Hepatocyte (in vitro differentiated cells): ENCODE data around the gene EIPR1. TPM values are rescaled to one million over a fixed set of nuclear protein-coding genes. Genes with fewer than 3 reads are reported as not detected.

Source experiments
- DNase-seq: peaks from one replicate; pipeline ENCODE4 v3.0.0-alpha.2; 2016; ENCODE audit warnings: low spot score
- H2AFZ ChIP-seq: fragments of 200-600 bp; sonication (generic); 2 replicates; pipeline ENCODE4 v1.6.0; 2016; ENCODE audit warnings: antibody characterized with exemption, mild to moderate bottlenecking
- H3K27ac ChIP-seq: fragments of 200-600 bp; sonication (generic); 2 replicates; pipeline ENCODE4 v1.5.1; 2016; ENCODE audit warnings: mild to moderate bottlenecking
- H3K27me3 ChIP-seq: fragments of 200-600 bp; sonication (generic); 2 replicates; pipeline ENCODE4 v1.6.1; 2016
- H3K36me3 ChIP-seq: fragments of 200-600 bp; sonication (generic); replicated peaks from 2 replicates; pipeline ENCODE4 v1.5.1; 2016; ENCODE audit warnings: low read depth; ENCODE audit not compliant: insufficient read depth
- H3K4me1 ChIP-seq: fragments of 200-600 bp; sonication (generic); 2 replicates; pipeline ENCODE4 v1.5.1; 2016; ENCODE audit warnings: mild to moderate bottlenecking, moderate library complexity; ENCODE audit not compliant: insufficient read depth
- H3K4me2 ChIP-seq: fragments of 200-600 bp; sonication (generic); 2 replicates; pipeline ENCODE4 v1.6.0; 2016
- H3K4me3 ChIP-seq: fragments of 200-600 bp; sonication (generic); 2 replicates; pipeline ENCODE4 v1.5.1; 2016; ENCODE audit warnings: mild to moderate bottlenecking
- H3K79me2 ChIP-seq: fragments of 200-600 bp; sonication (generic); 2 replicates; pipeline ENCODE4 v1.6.0; 2017; ENCODE audit warnings: mild to moderate bottlenecking
- H3K9me2 ChIP-seq: fragments of 200-600 bp; sonication (generic); replicated peaks from 2 replicates; pipeline ENCODE4 v1.6.0; 2017; ENCODE audit warnings: mild to moderate bottlenecking; ENCODE audit not compliant: insufficient read depth
- H3K9me3 ChIP-seq: fragments of 200-600 bp; sonication (generic); 2 replicates; pipeline ENCODE4 v1.5.1; 2016; ENCODE audit warnings: low read depth, mild to moderate bottlenecking
- H4K20me1 ChIP-seq: fragments of 200-600 bp; sonication (generic); 2 replicates; pipeline ENCODE4 v1.6.0; 2016; ENCODE audit warnings: mild to moderate bottlenecking; ENCODE audit not compliant: insufficient read depth, poor library complexity, severe bottlenecking
- EZH2 ChIP-seq: fragments of 200-600 bp; sonication (generic); IDR thresholded peaks from 2 replicates; pipeline ENCODE4 v1.6.1; 2016; ENCODE audit warnings: antibody characterized with exemption, mild to moderate bottlenecking, borderline replicate concordance
- EZH2phosphoT487 ChIP-seq: fragments of 200-600 bp; sonication (generic); IDR thresholded peaks from one replicate; pipeline ENCODE4 v1.6.1; 2018; ENCODE audit warnings: antibody characterized with exemption, mild to moderate bottlenecking, low read depth, moderate library complexity; ENCODE audit not compliant: unreplicated experiment, severe bottlenecking
- WGBS: methylation state at CpG from one replicate; pipeline ENCODE4 v1.1.6; 2016; ENCODE audit warnings: low lambda C conversion rate; ENCODE audit errors: missing lambda C conversion rate; 5-methylcytosine and 5-hydroxymethylcytosine counted together
- polyA plus RNA-seq: library from polyadenylated mRNA; unstranded; fragments of >200 nt; fragmentation: Nextera tagmentation; extraction: Ambion mirVana; gene quantifications from 2 replicates; pipeline ENCODE4 v1.2.1, GENCODE V29; 2016
- total RNA-seq: library from RNA; depleted of rRNA; stranded (reverse); fragments of >200 nt; gene quantifications from 2 replicates; pipeline ENCODE4 v1.2.3, GENCODE V29; 2014
- TF ChIP-seq, protein P1 (sequence below): fragments of 200-600 bp; sonication (generic); IDR thresholded peaks from 2 replicates; pipeline ENCODE4 v1.5.1; 2016; ENCODE audit warnings: antibody characterized with exemption, mild to moderate bottlenecking; ENCODE audit not compliant: poor library complexity

The EIPR1 gene
- total and polyA plus RNA-seq, 2 experiments from 2014 or later = 27.4 to 42.3 TPM

DNA sequence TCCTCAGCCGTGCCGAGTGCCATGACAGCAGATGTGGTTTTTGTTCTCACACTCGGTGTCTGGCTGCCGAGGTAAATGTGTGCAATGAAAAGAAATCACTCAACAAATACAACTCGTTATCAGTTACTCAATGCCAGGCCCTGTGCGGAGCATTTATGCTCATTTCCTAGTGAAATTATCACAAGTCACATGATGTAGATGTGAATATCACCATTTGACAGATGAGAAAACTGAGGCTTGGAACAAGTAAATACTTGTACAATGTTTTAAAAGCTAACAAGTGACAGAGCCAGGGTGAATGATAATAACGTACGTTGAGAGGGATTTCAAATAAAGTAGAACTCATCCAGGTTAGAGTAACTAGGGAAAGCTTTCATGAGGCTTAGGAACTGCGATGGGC, 174.7 kb downstream of the EIPR1 start:
- Histone ChIP-seq H3K4me2 (no peak overlapping the region), H4K20me1 (no peaks in the 10 kb centered on the region), H3K27ac (no peak overlapping the region), H3K4me1 (no peaks in the 10 kb centered on the region), H3K9me3 (no peaks in the 10 kb centered on the region), H3K4me3 (no peak overlapping the region), H3K79me2 (no peaks in the 10 kb centered on the region), H2AFZ (no peak overlapping the region), H3K27me3 (no peaks in the 10 kb centered on the region), H3K9me2 (no peaks in the 10 kb centered on the region), H3K36me3 (no peaks in the 10 kb centered on the region)
- 96% methylated on average over 9 of the region's 9 CpGs for WGBS
- TF ChIP-seq EZH2 = no peak
- TF ChIP-seq, protein P1, sequence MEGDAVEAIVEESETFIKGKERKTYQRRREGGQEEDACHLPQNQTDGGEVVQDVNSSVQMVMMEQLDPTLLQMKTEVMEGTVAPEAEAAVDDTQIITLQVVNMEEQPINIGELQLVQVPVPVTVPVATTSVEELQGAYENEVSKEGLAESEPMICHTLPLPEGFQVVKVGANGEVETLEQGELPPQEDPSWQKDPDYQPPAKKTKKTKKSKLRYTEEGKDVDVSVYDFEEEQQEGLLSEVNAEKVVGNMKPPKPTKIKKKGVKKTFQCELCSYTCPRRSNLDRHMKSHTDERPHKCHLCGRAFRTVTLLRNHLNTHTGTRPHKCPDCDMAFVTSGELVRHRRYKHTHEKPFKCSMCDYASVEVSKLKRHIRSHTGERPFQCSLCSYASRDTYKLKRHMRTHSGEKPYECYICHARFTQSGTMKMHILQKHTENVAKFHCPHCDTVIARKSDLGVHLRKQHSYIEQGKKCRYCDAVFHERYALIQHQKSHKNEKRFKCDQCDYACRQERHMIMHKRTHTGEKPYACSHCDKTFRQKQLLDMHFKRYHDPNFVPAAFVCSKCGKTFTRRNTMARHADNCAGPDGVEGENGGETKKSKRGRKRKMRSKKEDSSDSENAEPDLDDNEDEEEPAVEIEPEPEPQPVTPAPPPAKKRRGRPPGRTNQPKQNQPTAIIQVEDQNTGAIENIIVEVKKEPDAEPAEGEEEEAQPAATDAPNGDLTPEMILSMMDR = no peak
- no peak for TF ChIP-seq EZH2phosphoT487
- no peak for DNase-seq

DNA sequence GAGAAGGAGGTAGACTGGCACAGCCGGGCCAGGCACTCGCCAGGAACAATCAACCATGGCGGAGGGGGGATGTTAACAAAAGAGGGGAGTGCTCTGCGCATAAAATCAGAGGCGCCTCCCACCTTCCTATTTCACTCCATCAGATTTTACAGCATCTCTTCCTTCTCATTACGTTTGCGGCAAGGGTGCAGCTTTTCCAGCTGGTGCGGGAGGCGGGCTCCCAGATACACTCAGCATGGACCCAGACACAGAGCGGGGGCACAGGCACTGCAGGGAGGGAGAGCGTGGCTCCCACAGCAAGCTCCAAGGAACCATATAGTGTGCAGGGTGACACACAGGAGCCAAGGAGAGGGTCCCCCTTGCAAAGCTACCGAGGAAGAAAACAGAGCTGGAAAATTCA, 176.3 kb downstream of the EIPR1 start:
- H3K27ac ChIP-seq = no peak overlapping the region
- H2AFZ ChIP-seq = no peak overlapping the region
- TF ChIP-seq, protein P1 = no peak
- TF ChIP-seq EZH2phosphoT487 = no peak
- TF ChIP-seq EZH2 = no peak
- H3K4me1 ChIP-seq = no peaks in the 10 kb centered on the region
- H3K9me3 ChIP-seq = no peaks in the 10 kb centered on the region
- no peak overlapping the region for H3K4me2 ChIP-seq
- no peaks in the 10 kb centered on the region for H3K9me2 ChIP-seq
- H3K79me2 ChIP-seq = no peaks in the 10 kb centered on the region
- H3K27me3 ChIP-seq = no peaks in the 10 kb centered on the region
- no peaks in the 10 kb centered on the region for H3K36me3 ChIP-seq
- DNase-seq = no peak
- 95% methylated on average over 12 of the region's 12 CpGs for WGBS
- no peaks in the 10 kb centered on the region for H4K20me1 ChIP-seq
- H3K4me3 ChIP-seq = no peak overlapping the region

DNA sequence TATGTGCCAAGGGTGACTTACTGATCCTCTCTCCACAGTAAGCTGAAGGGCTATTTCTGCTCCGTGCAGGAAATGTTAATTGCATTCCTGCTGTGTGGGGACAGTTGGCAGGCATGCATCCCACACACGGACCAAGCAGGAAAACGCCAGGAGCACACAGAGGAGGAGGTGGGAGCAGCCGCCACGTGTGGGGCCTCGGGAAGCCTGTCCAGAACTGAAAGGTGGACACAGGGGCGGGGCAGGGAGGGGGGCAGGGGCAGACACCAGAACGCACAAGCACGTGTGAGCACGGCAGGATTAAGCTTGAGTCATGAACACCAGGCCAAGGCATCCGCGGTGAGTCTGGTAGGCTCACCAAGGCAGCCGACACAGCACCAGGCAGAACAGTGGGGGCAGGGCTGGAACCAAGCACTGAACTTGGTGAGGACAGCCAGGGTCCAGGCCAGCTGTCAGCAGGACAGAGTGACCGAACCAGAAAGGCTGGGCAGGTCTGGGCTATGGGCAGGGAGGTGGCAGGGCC, 177.1 kb downstream of the EIPR1 start:
- Histone ChIP-seq H3K4me2 (no peak overlapping the region), H3K9me3 (no peaks in the 10 kb centered on the region), H3K79me2 (no peaks in the 10 kb centered on the region), H3K4me1 (no peaks in the 10 kb centered on the region), H3K4me3 (no peak overlapping the region), H2AFZ (no peak overlapping the region), H3K27ac (no peak overlapping the region), H3K9me2 (no peaks in the 10 kb centered on the region), H4K20me1 (no peaks in the 10 kb centered on the region), H3K27me3 (no peaks in the 10 kb centered on the region), H3K36me3 (no peaks in the 10 kb centered on the region)
- TF ChIP-seq, protein P1 = no peak
- no peak for TF ChIP-seq EZH2phosphoT487
- WGBS = 62% methylated on average over 13 of the region's 14 CpGs
- DNase-seq = no peak
